Hematopoietic multipotent progenitor cell (in vitro differentiated cells): Measurements from ENCODE around the gene C4orf46. TPM values are rescaled to one million over a fixed set of nuclear protein-coding genes. Genes with fewer than 3 reads are reported as not detected.

Experiments
- DNase-seq, 3 donors: peaks; one replicate each; pipeline ENCODE4 v3.0.0-alpha.2; 2011 to 2015; ENCODE audit warnings: low read depth in 2 of 3, low spot score in 2 of 3
- small RNA-seq: library from RNA; depleted of rRNA; stranded (forward); fragments of <200 nt; gene quantifications from one replicate; pipeline ENCODE3, GENCODE V24; 2012
- total RNA-seq: library from RNA; depleted of rRNA; stranded (reverse); fragments of >200 nt; gene quantifications from one replicate; pipeline ENCODE4 v1.2.3, GENCODE V29; 2012

Gene C4orf46
- total RNA-seq, 1 donor: 7.8 TPM

DNA sequence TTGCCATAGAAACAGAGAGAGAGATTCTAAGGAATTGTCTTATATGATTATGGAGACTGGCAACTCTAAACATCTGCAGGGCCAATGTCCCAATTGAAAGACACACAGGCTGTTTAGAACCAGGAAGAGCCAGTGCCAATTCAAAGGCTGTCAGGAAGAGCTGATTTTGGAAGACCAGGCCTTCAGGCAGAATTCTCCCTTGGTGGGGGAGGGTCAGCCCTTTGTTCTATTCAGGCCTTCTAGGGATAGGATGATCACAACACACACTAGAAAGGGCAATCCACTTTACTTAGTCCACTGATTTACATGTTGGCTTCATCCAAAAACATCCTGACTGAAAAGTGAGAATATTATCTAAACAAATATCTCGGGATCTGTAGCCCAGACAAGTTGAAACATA lies 15.2 kb downstream of the C4orf46 start:
- DNase-seq: no peak

GRCh38 chr4:158652920-158653319 lies 18.8 kb downstream of the C4orf46 start:
- peak in 1 of 3 donors; percentile 24 for DNase-seq

- DNase-seq: no peak
Observed at GRCh38 chr4:158649111-158649680, 22.5 kb downstream of the C4orf46 start.

DNA sequence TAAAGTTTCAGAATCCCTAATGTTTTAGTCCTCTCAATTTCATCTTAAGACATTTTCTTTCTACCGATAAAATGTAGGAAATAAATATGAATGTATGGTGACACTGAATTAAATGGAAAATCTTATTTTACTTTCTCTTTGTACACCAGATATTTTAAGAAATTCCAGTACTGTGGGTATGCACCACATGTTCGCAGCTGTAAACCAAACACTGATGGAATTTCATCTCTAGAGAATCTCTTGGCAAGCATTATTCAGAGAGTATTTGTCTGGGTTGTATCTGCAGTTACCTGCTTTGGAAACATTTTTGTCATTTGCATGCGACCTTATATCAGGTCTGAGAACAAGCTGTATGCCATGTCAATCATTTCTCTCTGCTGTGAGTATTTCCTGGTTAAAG lies 26.9 kb downstream of the C4orf46 start:
- no peak for DNase-seq

GRCh38 chr4:158644356-158644755 lies 27.3 kb downstream of the C4orf46 start:
- DNase-seq: no peak

DNA sequence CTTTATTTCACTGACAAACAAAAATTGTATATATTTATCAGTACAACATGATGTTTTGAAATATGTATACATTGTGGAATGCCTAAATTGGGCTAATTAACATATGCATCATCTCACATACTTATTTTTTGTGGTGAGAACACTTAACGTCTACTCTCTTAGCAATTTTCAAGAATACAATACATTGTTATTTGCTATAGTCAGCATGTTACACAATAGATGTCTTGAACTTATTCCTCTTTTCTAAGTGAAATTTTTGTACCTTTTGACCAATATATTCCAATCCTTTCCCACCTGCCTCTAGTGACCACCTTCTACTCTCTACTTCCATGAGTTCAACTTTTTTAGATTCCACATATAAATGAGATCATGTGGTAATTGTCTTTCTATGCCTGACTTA lies 35.1 kb downstream of the C4orf46 start:
- no peak for DNase-seq

DNA sequence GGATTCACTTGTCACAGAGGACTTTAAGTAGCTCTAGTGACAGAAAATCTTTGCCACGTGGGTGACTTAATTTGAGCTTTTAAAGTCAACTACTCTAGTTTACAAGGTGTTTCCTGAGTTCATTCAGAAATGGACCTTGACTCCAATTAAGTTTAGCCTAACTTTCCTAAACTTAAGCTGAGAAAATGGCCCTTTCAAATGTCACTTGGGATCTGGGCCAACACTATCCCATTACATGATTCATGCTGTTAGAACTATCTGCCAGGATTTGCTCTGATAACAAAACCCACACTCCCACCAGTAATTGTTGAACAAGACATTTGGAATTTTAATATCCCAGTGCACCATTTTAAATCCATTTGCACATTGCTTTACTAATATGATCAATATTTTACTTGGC lies 40.8 kb downstream of the C4orf46 start:
- no peak for DNase-seq

DNA sequence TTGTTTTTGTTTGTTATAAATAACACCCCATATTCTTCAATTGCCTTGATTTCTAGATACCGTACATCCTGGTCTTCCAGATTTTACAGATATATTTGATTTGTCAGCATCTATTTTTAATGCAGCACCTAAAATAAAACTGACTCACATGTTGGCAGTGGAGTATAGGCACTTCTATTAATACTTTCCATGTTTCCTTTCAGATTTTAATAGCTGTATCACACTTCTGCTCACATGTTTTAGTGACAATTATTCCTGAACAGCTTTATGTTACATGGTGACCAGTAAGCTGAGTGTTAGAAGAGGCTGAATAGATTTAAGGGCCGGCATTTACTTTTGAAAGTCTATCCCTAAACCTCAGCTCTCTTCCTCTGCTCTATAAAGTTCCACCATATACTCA lies 46.1 kb downstream of the C4orf46 start:
- DNase-seq: no peak

DNA sequence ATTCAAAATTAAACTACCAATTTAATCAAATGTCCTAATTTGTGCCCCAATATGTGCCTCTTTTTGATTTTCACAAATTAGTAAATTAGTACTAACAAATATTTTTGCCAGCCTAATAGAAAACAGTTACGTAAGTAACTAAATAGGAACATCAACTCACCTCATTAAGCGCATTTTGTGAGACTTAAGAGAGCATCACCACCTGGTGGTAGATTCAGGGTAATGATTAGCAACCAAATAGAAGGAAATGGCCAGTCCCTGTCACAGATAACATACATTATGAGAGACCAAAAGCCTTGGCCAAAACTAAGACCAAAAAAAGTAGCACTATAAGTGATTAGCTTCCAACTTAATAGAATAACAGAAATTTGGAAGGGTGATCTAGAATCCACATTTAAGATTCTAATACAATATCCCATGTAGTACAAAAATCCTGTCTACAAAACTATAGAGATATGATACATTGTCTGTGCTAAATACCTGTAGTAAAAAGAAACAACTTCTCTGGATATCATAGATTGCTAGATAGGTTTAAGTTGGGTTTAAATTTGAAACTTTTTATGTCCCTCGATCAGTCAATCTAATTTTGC lies 46.7 kb downstream of the C4orf46 start:
- DNase-seq: peak in 2 of 3 donors; percentile 58 to 80

DNA sequence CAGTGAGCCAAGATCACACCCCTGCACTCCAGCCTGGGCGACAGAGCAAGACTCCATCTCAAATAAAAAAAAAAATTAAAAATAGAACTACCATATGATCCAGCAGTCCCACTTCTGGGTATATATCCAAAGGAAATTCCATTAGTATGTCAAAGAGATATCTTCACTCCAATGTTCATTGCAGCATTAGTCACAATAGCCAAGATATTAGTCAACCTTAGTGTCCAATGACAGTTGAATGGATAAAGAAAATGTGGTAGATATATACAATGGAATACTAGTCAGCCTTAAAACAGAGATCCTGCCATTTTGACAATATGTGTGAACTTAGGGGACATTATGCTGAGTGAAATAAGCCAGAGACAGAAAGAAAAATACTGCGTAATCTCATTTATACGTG lies 49.4 kb downstream of the C4orf46 start:
- no peak for DNase-seq

- no peak for DNase-seq
Observed at GRCh38 chr4:158621729-158622128, 50.0 kb downstream of the C4orf46 start.

GRCh38 chr4:158617956-158618355 lies 53.7 kb downstream of the C4orf46 start:
- no peak for DNase-seq

Small RNA genes lying within 50 kb of the gene (small RNA-seq; reads per million reads assigned to genes)
- 0.61 reads per million for gene RF00012

Other genes with a start within 250 kb of the C4orf46 start
- 0.27 TPM for gene RXFP1, start 150.0 kb downstream of the C4orf46 start, total RNA-seq
- gene ETFDH, start 409 bp upstream of the C4orf46 start, total RNA-seq: 17.2 TPM
- 9.2 TPM for gene PPID, start 51.5 kb upstream of the C4orf46 start, total RNA-seq
- gene FNIP2, start 97.1 kb upstream of the C4orf46 start, total RNA-seq: 9.4 TPM